GM18499 (cell line): ENCODE measurements around the gene TUSC2.
A peak's percentile ranks its signal among the peaks of the same experiment; 100 is the strongest.
"Not testable (repeated sequence)": the region's sequence is repeated elsewhere in the genome, so short reads cannot be mapped to it uniquely, and the experiment has no call there.

Experiments
- ATAC-seq: cut with Tn5 transposase; IDR thresholded peaks from one replicate; pipeline ENCODE4 v1.9.1; 2021; ENCODE audit warnings: moderate number of reproducible peaks; ENCODE audit not compliant: insufficient read depth, unreplicated experiment

TUSC2 gene

DNA sequence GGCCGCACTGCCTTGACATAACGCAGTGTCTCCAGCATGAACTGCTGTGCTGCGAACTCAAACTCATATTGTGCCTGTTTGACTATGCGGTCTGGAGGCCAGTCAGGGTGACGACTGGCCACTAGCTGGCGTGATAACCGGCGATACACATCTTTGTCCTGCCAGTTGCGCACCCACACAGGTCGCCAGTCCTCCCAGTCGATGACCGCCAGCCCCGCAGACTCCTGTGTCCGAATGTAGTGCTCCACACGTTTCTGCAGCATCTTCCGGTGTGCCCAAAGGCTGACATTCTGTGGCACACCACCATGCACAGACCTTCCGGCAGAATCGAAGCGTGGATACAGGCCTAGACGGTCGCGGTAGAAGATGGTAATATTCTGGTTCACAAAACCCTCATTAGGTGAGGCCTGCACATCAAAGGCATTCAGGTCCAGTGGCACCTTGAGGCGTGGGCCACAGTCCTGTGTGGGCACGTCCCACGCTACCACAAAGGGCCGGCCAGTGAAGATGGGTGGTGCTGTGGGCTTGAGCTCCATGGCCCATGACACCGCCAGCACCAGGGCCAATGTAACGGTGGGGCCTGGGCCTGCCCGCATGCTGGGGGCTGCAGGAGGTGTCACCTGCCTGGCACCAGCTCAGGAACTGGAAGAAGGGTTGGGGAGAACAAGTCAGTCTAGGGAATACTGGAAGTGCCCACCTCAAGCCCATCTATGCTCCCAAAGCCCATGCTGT, 8.0 kb downstream of the TUSC2 start:
- no peak for ATAC-seq

DNA sequence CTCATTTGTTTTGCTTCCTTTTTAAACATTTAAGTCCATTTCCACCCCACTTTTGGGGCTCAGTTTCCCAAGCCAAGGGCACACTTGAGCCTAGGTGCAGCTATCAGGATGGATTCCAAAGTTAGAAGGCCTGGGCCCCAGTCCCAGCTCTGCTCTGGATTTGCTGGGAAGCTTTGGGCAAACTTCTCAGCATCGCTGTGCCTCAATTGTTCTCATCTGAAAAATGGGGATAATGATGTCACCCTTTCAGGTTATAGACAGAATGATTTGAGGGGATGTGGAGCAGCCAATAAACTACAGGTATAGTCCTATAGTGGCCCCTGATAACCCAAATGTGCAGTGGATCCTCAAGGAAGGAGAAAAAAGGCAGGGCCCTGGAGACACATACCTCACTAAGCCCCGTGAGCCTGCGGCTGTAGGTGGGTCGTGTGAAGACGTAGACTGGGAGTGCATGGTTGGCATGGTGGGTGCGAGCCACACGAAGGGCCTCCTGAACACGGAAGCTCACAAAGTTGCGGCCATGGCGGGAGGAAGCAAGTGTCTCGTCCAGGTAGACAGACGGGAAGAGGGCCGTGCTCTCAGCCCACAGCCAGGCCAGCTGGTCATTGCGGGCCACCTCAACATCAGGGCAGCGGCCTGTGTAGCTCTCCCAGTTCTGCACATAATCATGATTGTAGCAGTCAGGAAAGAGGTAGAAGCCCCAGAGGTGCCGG, 8.7 kb downstream of the TUSC2 start:
- no peak for ATAC-seq

- no peak for ATAC-seq
Observed at GRCh38 chr3:50318615-50319014, 9.4 kb downstream of the TUSC2 start.

DNA sequence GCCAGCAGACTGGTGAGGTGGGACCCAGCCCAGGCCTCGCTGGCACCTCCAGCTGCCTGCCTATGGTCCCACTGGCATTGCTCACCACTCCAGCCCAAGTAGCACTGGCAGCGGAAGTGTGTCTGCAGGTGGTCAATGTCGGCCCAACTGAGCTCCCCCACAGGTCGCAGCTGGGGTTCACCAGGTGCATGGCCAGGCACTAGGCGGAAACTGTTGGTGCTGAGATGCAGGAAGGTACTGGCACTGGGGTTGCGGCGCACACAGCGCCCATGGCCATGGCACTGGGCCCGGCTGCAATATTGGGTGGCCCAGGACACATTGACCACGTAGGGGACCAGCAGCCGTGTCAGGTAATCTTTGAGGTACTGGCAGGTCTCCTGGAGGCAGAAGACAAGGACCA, 9.9 kb downstream of the TUSC2 start:
- ATAC-seq: no peak

GRCh38 chr3:50317300-50317699, 10.7 kb downstream of the TUSC2 start:
- ATAC-seq: no peak

DNA sequence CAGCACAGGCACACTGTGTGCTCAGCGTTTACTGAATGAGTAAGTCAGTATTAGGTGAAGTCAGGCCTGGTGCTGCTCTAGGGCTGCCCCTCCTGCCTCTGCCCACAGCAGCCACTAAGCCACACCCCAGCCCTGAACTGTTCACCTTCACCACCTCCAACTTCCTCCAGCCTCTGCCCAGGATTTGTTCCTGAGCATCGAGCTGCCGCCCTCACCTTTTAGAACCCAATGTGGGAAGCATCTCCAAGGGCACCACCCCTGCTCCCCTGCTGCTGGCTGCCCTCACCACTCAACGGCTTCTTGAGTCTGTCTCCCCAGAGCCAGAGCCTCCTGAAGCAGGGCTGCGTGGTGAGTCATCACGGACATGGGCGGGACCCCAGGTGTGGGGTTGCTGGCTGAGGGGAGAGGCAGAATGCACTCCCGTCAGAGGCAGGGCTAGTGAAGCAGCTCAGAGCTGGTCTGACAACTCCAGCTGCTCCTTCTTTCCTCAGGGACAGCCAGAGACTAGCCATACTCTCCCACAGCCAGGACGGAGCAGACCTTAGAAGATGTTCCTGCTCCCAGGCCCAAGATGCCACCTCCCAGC, 11.3 kb downstream of the TUSC2 start:
- no peak for ATAC-seq

DNA sequence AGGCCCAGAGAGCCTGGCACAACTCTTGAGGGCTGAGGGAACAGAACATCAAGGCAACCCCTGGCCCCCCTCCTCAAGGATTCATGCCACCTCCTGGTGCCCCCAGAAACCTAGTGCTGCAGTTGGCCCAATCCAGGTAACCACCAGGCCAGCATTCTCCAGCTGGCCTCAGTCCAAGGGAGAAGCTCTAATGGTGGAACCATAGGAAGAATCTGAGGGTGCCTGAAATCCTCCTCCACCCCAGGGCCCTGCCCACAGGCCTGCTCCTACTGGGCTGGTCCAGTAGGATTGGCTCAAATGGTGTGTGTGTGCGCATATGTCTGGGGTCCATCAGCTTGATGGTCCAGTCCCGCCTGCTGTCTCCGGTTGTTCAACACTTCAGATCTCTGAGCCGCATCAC, 13.2 kb downstream of the TUSC2 start:
- ATAC-seq: no peak

DNA sequence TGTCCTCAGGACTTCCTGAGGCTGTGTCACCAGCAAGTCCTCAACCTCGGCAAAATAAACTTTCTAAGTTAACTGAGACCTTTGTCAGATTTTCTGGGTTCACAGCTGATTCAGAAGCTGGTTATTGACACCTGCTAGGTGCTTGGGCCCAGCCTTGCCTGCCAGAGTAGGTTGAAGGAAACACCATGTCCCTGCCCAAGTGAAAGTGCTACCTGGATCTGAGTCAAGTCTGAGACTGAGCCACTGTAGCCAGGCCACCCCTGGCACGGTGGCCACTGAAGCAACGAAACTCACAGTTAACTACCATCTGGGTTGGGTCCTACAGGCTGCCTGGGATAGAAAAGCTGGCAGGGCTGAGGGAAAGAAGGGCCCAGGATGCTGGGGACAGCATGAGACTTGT, 13.7 kb downstream of the TUSC2 start:
- ATAC-seq: no peak

DNA sequence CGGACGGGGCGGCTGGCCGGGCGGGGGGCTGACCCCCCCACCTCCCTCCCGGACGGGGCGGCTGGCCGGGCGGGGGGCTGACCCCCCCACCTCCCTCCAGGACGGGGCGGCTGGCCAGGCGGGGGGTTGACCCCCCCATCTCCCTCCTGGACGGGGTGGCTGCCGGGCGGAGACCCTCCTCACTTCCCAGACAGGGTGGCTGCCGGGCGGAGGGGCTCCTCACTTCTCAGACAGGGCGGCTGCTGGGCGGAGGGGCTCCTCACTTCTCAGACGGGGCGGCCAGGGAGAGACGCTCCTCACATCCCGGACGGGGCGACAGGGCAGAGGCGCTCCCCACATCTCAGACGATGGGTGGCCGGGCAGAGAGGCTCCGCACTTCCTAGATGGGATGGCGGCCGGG, 16.0 kb downstream of the TUSC2 start:
- not testable (repeated sequence) for ATAC-seq

DNA sequence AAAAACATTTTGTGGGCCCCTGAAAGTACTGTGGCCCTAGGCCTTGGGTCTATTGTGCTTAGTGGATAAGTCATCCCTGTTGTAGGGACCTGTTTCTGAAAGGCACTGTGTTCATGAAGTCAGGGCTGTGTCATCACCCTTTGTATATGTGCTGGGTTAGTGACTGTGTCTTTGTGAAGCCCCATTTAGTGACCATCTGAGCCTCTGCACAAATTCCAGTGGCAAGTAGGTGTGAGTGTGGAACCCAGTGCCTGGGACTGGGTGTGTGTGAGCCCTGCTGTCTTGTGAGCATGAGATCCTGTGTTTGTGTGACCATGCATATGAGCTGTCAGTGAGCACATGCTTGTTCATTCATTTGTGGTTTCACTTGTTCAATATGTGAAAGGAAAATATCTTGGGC, 23.4 kb downstream of the TUSC2 start:
- ATAC-seq: no peak

DNA sequence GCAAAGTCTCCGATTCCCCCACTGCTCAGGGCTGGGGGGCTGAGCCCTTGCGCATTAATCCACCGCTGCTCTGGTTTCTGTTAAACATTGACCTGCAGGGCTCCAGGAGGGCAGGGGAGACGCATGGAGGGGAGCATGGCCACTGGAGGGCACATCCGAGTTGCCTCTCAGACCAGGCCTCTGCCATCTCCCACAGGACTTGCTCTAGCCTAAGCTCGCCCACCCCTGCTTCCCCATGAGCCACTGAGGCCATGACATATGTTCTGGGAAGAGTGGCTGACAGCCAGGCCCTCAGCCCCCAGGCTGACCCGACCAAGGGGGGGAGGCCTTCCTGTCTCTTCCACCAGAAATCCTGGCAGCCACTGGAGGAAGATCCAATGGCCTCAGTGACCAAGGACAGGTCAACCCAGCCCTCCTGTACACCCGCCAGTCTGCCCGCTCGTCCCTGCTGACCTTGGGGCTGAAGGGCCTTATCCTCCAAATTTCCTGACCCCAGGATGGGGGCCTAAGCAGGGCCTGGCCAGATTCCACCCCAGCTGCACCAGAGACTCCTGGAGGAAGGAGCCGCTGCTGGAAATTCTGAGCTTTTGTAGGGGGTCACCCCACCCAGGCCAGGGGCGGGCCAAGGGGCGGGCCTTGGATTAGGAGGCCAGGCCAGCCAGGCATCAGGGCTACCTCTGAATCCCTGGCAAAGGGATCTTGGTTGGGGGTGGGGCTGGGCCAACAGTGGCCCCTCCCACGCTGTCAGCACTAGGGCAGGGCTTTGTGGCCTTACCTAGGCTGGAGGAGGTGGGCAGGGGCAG, 24.8 kb downstream of the TUSC2 start, which contains the start of gene HYAL1:
HYAL1 (minus strand) TSS at position 562 of the 803 bp plus-strand sequence. CDS start 618 bp downstream, outside the sequence.
- no peak for ATAC-seq

- ATAC-seq: no peak
Observed at GRCh38 chr3:50302095-50303012, 25.7 kb downstream of the TUSC2 start.

GRCh38 chr3:50300681-50301254, 27.3 kb downstream of the TUSC2 start:
- no peak for ATAC-seq

DNA sequence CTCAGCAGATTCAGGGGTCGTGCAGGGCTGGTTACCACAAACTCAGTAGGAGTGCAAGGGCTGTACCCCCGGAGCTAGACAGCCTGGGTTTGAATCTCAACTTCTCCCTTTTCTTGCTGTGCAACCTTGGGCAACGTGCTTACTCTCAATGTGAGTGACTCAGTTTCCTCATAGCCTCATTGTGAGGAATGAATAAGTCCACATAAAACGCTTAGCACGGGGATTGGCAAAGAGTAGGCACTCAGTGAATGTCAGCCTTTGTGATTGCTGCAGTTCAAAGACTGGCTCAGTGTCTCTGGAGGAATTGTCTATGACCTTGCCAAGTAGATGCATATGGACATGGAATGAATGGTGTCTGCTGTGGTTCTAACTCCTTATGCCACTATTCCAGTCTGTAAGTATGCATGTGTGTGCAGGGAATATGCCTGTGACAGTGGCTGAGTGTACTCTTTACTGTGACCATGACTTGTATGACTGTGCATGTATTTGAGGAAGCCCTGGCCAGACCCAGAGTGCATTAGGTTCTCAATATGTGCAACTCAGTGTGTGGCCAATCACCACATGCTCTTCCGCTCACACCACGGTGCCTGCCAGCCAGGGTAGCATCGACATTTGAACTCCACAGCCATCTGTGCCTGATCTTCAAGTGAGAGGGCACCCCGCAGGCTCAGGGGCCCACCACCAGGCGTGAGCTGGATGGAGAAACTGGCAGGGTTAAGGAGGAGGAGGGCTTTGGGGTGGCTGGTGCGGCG, 27.9 kb downstream of the TUSC2 start:
- ATAC-seq: no peak

DNA sequence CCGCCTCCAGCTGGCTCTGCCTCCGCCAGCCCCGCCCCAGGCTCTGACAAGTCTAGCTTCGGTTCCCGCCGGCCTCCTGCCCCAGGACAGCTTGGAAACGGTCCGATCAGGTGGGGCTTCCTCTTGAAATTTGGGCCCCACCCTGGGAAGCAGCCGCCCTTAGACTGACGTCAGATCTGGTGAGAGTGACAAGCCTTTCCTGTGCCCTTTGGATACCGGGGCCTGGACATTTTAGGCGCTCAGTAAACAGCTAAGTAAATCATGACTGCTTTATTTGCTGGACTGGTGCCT, 28.4 kb downstream of the TUSC2 start:
- no peak for ATAC-seq

- ATAC-seq: peak; percentile 66
Observed at GRCh38 chr3:50298836-50299637, 29.0 kb downstream of the TUSC2 start, which contains the start of the genes HYAL3 and NAA80. Gene HYAL3, minus strand, starts transcription at chr3:50299405. Its CDS starts 3,803 bp downstream, at chr3:50295602. Gene NAA80, minus strand, starts transcription at chr3:50299405. Its CDS starts 1,942 bp downstream, at chr3:50297463.

DNA sequence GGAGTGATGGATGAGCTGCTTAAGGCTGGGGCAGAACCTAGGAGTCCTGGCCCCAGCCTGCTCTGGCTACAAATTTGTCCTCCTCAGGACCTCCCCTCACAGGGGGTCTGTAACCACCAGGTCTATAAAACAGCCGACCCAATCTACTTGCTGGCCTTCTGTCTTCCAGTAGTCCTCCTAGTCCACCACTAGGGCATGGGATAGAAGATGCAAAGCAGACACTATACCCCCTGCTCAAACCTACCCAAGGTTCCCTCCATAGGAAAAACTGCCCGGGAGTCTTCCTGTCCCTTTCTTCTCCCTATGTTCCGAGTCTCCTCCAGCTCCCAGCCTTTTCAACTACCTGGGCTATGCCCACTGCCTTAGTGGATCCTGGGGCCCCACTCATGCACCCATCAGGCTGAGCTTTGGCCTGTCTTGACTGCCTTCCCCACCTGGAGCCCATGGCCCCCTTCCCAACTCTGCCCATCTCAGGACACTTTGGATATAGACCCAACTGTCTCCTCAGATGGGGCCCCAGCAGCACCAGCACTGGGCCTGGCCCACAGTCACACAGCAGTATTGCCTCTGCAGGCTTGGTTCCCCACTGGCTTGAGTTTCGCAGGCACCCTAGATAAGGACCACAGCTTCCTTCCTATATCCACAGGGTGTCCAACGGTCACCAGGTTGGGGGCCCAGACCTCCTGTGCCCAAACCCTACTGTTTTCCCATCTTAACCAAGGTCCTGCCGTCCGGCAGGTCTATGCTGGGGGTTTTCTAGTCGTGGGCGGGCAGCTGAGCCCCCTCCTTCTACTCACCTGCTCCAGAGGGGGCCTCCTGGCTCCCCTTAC, 29.9 kb downstream of the TUSC2 start:
- no peak for ATAC-seq
